ENCODE data around the gene RPP14.

Gene RPP14

DNA sequence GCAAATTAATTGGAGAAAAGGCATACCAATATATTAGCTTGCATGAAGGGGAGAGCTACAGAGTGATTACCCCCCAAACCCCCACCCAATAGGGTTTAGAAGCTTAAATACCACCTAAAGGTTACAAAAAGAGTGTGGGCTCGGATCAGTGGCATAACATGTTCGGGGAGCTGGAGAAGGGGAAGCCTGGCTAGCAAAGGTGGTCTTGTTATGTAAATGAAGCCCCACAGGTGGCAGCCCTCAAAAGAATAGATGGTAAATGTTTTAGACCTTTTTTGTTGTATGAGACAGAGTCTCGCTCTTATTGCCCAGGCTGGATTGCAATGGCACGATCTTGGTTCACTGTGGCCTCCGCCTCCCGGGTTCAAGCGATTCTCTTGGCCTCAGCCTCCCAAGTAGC, 15.7 kb downstream of the RPP14 start:
- H2AFZ ChIP-seq (ENCODE audit: low read length) = no peak overlapping the region
- H3K18ac ChIP-seq (ENCODE audit: low read length) = no peak overlapping the region
- H2BK120ac ChIP-seq (ENCODE audit: low read depth, low read length) = no peak overlapping the region
- H2BK12ac ChIP-seq (ENCODE audit: low read length) = no peak overlapping the region
- H3K36me3 ChIP-seq (replicated peaks in 1 of 2; ENCODE audit: control insufficient read depth in 2 of 2, insufficient read depth in 2 of 2, low read length in 2 of 2) = peaks cover 11 to 42% of the 10 kb centered on the region in 2 donors
- no peak overlapping the region for H2AK5ac ChIP-seq (ENCODE audit: low read depth, low read length)
- no peak overlapping the region for H3K9ac ChIP-seq (ENCODE audit: low read depth, low read length, poor library complexity)
- H3K79me1 ChIP-seq (ENCODE audit: low read depth, low read length) = no peaks in the 10 kb centered on the region
- H3K9me3 ChIP-seq (replicated peaks in 1 of 2; ENCODE audit: control insufficient read depth in 2 of 2, insufficient read depth in 1 of 2, low read depth in 1 of 2, low read length in 2 of 2) = no peaks in the 10 kb centered on the region
- no peak overlapping the region for H3K27ac ChIP-seq (replicated peaks; ENCODE audit: low read length)
- H3K4me3 ChIP-seq (ENCODE audit: low read length in 2 of 2) = no peak overlapping the region
- H2BK5ac ChIP-seq (ENCODE audit: low read length) = no peak overlapping the region
- H4K91ac ChIP-seq (ENCODE audit: low read depth, low read length, poor library complexity) = no peak overlapping the region
- no peak overlapping the region for H2BK15ac ChIP-seq (ENCODE audit: low read length)
- H3K4me1 ChIP-seq (ENCODE audit: control insufficient read depth in 2 of 2, insufficient read depth in 1 of 2, low read depth in 1 of 2, low read length in 2 of 2) = no peaks in the 10 kb centered on the region
- no peak overlapping the region for H3K4ac ChIP-seq (ENCODE audit: low read length)
- H3K4me2 ChIP-seq (ENCODE audit: insufficient read depth, low read length, poor library complexity, severe bottlenecking) = no peak overlapping the region
- H3K23ac ChIP-seq (ENCODE audit: low read depth, low read length, poor library complexity) = no peak overlapping the region
- H3K27me3 ChIP-seq (ENCODE audit: control insufficient read depth in 3 of 3, insufficient read depth in 3 of 3, low read depth in 1 of 3, low read length in 3 of 3) = no peaks in the 10 kb centered on the region
- DNase-seq (ENCODE audit: low spot score) = no peak
- no peak overlapping the region for H4K8ac ChIP-seq (ENCODE audit: low read depth, low read length)
- no peak overlapping the region for H3K14ac ChIP-seq (ENCODE audit: low read length)
- WGBS, 2 donors (ENCODE audit: extremely low coverage in 2 of 2, insufficient read length in 2 of 2, insufficient replicate concordance in 1 of 2) = no CpG with 5 or more reads among the region's 7 CpGs

DNA sequence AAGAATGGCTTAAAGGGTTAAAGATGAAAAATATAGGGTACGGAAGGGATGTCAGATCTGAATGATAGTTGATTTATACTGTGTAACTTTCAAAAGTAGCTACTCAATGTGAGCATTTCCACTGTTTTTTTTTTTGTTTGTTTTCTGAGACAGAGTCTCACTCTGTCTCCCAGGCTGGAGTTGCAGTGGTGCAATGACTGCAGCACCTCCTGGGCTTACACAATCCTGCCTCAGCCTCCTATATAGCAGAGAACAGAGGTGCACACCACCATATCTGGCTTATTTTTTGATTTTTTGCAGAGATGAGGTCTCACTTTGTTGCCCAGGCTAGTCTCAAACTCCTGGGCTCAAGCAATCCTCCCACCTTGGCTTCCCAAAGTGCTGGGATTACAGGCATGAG, 16.7 kb downstream of the RPP14 start:
- H2BK12ac ChIP-seq (ENCODE audit: low read length) = no peak overlapping the region
- no peak overlapping the region for H4K91ac ChIP-seq (ENCODE audit: low read depth, low read length, poor library complexity)
- H3K18ac ChIP-seq (ENCODE audit: low read length) = no peak overlapping the region
- H2AFZ ChIP-seq (ENCODE audit: low read length) = no peak overlapping the region
- no peak overlapping the region for H2BK120ac ChIP-seq (ENCODE audit: low read depth, low read length)
- H3K9me3 ChIP-seq (replicated peaks in 1 of 2; ENCODE audit: control insufficient read depth in 2 of 2, insufficient read depth in 1 of 2, low read depth in 1 of 2, low read length in 2 of 2) = no peaks in the 10 kb centered on the region
- no peak overlapping the region for H3K9ac ChIP-seq (ENCODE audit: low read depth, low read length, poor library complexity)
- H2BK5ac ChIP-seq (ENCODE audit: low read length) = no peak overlapping the region
- no peak overlapping the region for H3K27ac ChIP-seq (replicated peaks; ENCODE audit: low read length)
- H3K4ac ChIP-seq (ENCODE audit: low read length) = no peak overlapping the region
- H3K27me3 ChIP-seq (ENCODE audit: control insufficient read depth in 3 of 3, insufficient read depth in 3 of 3, low read depth in 1 of 3, low read length in 3 of 3) = no peaks in the 10 kb centered on the region
- no peak overlapping the region for H3K23ac ChIP-seq (ENCODE audit: low read depth, low read length, poor library complexity)
- no peak overlapping the region for H4K8ac ChIP-seq (ENCODE audit: low read depth, low read length)
- no peak overlapping the region for H3K4me2 ChIP-seq (ENCODE audit: insufficient read depth, low read length, poor library complexity, severe bottlenecking)
- no CpG with 5 or more reads among the region's 1 CpG for WGBS, 2 donors (ENCODE audit: extremely low coverage in 2 of 2, insufficient read length in 2 of 2, insufficient replicate concordance in 1 of 2)
- no peak for DNase-seq (ENCODE audit: low spot score)
- H2AK5ac ChIP-seq (ENCODE audit: low read depth, low read length) = no peak overlapping the region
- no peaks in the 10 kb centered on the region for H3K79me1 ChIP-seq (ENCODE audit: low read depth, low read length)
- no peak overlapping the region for H3K14ac ChIP-seq (ENCODE audit: low read length)
- no peak overlapping the region for H3K4me3 ChIP-seq (ENCODE audit: low read length in 2 of 2)
- peaks cover 7 to 32% of the 10 kb centered on the region in 2 donors for H3K36me3 ChIP-seq (replicated peaks in 1 of 2; ENCODE audit: control insufficient read depth in 2 of 2, insufficient read depth in 2 of 2, low read length in 2 of 2)
- H2BK15ac ChIP-seq (ENCODE audit: low read length) = no peak overlapping the region
- H3K4me1 ChIP-seq (ENCODE audit: control insufficient read depth in 2 of 2, insufficient read depth in 1 of 2, low read depth in 1 of 2, low read length in 2 of 2) = no peaks in the 10 kb centered on the region

DNA sequence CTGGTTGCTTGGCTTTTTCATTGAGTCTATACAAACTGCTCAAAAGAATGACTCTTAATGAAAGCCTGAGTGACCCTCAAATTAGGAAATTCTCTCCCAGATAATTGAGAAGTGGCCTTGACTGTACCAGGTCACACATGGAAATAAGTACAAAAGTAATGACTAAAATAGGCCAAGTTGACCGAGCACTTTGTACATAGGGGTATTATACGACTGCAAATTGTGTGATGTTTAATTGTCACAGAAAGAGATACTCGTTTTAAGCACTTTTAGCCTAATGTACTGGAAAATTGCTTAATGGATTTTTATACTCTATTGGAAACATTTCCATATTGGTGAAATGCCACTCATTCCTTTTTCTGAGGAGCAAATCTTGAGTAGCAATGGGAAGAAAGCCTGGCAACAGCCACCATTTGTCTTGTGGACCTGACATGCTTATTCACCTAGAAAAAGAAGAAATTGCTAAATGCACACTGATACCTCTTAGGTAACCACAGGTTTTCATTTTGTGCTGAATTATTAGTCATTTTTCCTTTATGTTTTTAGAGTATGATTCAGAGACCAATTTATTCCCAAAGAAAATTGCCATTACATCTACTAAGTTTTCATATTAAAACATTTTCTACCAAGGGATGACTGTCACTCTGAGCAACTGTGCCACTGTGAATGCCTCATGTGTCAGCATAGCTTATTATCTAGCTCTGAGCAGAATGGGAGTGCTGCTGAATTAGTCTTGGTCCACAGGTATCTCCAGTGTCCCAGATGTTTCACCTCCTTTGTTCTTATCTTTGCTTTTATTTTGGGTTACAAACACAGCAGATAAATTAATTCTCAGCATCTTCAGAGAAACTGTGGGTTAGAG, 17.7 kb downstream of the RPP14 start:
- H3K9ac ChIP-seq (ENCODE audit: low read depth, low read length, poor library complexity) = no peak overlapping the region
- H3K18ac ChIP-seq (ENCODE audit: low read length) = no peak overlapping the region
- no peak overlapping the region for H3K4me3 ChIP-seq (ENCODE audit: low read length in 2 of 2)
- no peak overlapping the region for H3K27ac ChIP-seq (replicated peaks; ENCODE audit: low read length)
- H3K79me1 ChIP-seq (ENCODE audit: low read depth, low read length) = no peaks in the 10 kb centered on the region
- peaks cover 3 to 23% of the 10 kb centered on the region in 2 donors for H3K36me3 ChIP-seq (replicated peaks in 1 of 2; ENCODE audit: control insufficient read depth in 2 of 2, insufficient read depth in 2 of 2, low read length in 2 of 2)
- no peaks in the 10 kb centered on the region for H3K9me3 ChIP-seq (replicated peaks in 1 of 2; ENCODE audit: control insufficient read depth in 2 of 2, insufficient read depth in 1 of 2, low read depth in 1 of 2, low read length in 2 of 2)
- H3K4me1 ChIP-seq (ENCODE audit: control insufficient read depth in 2 of 2, insufficient read depth in 1 of 2, low read depth in 1 of 2, low read length in 2 of 2) = no peaks in the 10 kb centered on the region
- H3K14ac ChIP-seq (ENCODE audit: low read length) = no peak overlapping the region
- no peak overlapping the region for H3K4me2 ChIP-seq (ENCODE audit: insufficient read depth, low read length, poor library complexity, severe bottlenecking)
- no peak overlapping the region for H2AFZ ChIP-seq (ENCODE audit: low read length)
- no CpG with 5 or more reads among the region's 3 CpGs for WGBS, 2 donors (ENCODE audit: extremely low coverage in 2 of 2, insufficient read length in 2 of 2, insufficient replicate concordance in 1 of 2)
- H2BK5ac ChIP-seq (ENCODE audit: low read length) = no peak overlapping the region
- no peak overlapping the region for H3K4ac ChIP-seq (ENCODE audit: low read length)
- no peak for DNase-seq (ENCODE audit: low spot score)
- no peak overlapping the region for H2BK12ac ChIP-seq (ENCODE audit: low read length)
- H2AK5ac ChIP-seq (ENCODE audit: low read depth, low read length) = no peak overlapping the region
- no peak overlapping the region for H4K8ac ChIP-seq (ENCODE audit: low read depth, low read length)
- H2BK15ac ChIP-seq (ENCODE audit: low read length) = no peak overlapping the region
- H3K23ac ChIP-seq (ENCODE audit: low read depth, low read length, poor library complexity) = no peak overlapping the region
- no peak overlapping the region for H4K91ac ChIP-seq (ENCODE audit: low read depth, low read length, poor library complexity)
- no peaks in the 10 kb centered on the region for H3K27me3 ChIP-seq (ENCODE audit: control insufficient read depth in 3 of 3, insufficient read depth in 3 of 3, low read depth in 1 of 3, low read length in 3 of 3)
- H2BK120ac ChIP-seq (ENCODE audit: low read depth, low read length) = no peak overlapping the region

DNA sequence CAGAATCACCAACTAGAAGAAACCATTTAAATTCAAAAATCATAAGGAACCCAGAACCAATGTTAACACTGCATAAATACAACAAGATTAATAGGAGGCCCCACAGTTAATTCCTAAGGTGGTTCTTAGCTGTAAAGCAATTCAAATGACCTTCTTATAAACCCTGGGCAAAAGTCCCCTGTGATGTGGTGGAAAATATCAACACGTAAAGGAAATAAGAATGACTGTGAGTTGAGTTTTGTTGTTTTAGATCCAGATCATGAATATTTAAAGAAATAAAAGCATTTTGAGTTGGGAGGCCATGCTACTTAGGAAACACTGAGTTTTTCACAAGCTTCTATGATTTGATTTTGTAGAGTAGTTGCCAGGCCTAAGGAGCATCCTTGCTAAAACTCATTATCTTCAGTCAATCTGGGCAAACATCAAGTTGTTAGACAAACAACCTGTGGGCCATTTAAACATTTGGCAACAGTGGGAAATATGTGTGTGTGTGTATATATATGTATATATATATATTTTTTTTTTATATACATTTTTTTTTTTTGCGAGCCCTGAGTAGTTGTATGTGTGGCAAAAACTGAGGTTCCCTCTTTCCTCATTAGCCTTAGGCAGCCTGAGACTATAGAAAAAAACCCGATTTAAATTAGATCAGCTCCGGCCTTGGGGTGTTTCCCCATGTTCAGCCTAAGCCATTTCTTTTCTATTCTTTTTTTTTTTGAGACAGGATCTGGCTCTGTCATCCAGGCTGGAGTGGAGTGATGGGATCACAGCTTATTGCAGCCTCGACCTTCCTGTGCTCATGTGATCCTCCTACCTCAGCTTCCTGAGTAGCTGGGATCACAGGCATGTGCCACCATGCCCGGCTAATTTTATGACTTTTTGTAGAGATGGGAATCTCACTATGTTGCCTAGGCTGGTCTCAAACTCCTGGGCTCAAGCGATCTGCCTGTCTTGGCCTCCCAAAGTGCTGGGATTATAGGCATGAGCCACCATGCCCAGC, 18.6 kb downstream of the RPP14 start:
- no CpG with 5 or more reads among the region's 7 CpGs for WGBS, 2 donors (ENCODE audit: extremely low coverage in 2 of 2, insufficient read length in 2 of 2, insufficient replicate concordance in 1 of 2)
- no peak overlapping the region for H2BK15ac ChIP-seq (ENCODE audit: low read length)
- H3K79me1 ChIP-seq (ENCODE audit: low read depth, low read length) = no peaks in the 10 kb centered on the region
- no peak overlapping the region for H4K8ac ChIP-seq (ENCODE audit: low read depth, low read length)
- no peak overlapping the region for H2BK120ac ChIP-seq (ENCODE audit: low read depth, low read length)
- no peak overlapping the region for H3K4me3 ChIP-seq (ENCODE audit: low read length in 2 of 2)
- no peak for DNase-seq (ENCODE audit: low spot score)
- H3K18ac ChIP-seq (ENCODE audit: low read length) = no peak overlapping the region
- no peak overlapping the region for H2BK12ac ChIP-seq (ENCODE audit: low read length)
- no peaks in the 10 kb centered on the region for H3K9me3 ChIP-seq (replicated peaks in 1 of 2; ENCODE audit: control insufficient read depth in 2 of 2, insufficient read depth in 1 of 2, low read depth in 1 of 2, low read length in 2 of 2)
- no peak overlapping the region for H3K14ac ChIP-seq (ENCODE audit: low read length)
- H2AFZ ChIP-seq (ENCODE audit: low read length) = no peak overlapping the region
- H4K91ac ChIP-seq (ENCODE audit: low read depth, low read length, poor library complexity) = no peak overlapping the region
- H2BK5ac ChIP-seq (ENCODE audit: low read length) = no peak overlapping the region
- no peak overlapping the region for H3K27ac ChIP-seq (replicated peaks; ENCODE audit: low read length)
- no peaks in the 10 kb centered on the region for H3K27me3 ChIP-seq (ENCODE audit: control insufficient read depth in 3 of 3, insufficient read depth in 3 of 3, low read depth in 1 of 3, low read length in 3 of 3)
- H3K9ac ChIP-seq (ENCODE audit: low read depth, low read length, poor library complexity) = no peak overlapping the region
- no peak overlapping the region for H2AK5ac ChIP-seq (ENCODE audit: low read depth, low read length)
- H3K36me3 ChIP-seq (replicated peaks in 1 of 2; ENCODE audit: control insufficient read depth in 2 of 2, insufficient read depth in 2 of 2, low read length in 2 of 2) = peaks cover 0 to 14% of the 10 kb centered on the region in 2 donors
- H3K4me1 ChIP-seq (ENCODE audit: control insufficient read depth in 2 of 2, insufficient read depth in 1 of 2, low read depth in 1 of 2, low read length in 2 of 2) = no peaks in the 10 kb centered on the region
- H3K4ac ChIP-seq (ENCODE audit: low read length) = no peak overlapping the region
- no peak overlapping the region for H3K4me2 ChIP-seq (ENCODE audit: insufficient read depth, low read length, poor library complexity, severe bottlenecking)
- H3K23ac ChIP-seq (ENCODE audit: low read depth, low read length, poor library complexity) = no peak overlapping the region
